ENCODE measurements around the gene PRAMEF8.
"Not testable (repeated sequence)": the region's sequence is repeated elsewhere in the genome, so short reads cannot be mapped to it uniquely, and the experiment has no call there.

The PRAMEF8 gene

GRCh38 chr1:13285037-13285436 is at the start of gene PRAMEF8:
TSS of gene PRAMEF8 (minus strand) at chr1:13285137. CDS start at chr1:13284091, 1,046 bp downstream.
- DNase-seq: not testable (repeated sequence)

GRCh38 chr1:13315281-13315680 is 30.3 kb upstream of the PRAMEF8 start, which contains the start of gene PRAMEF15:
TSS of gene PRAMEF15 (plus strand) at chr1:13315581. CDS start at chr1:13318408, 2,827 bp downstream.
- not testable (repeated sequence) for DNase-seq

GRCh38 chr1:13303239-13303638 is 18.3 kb upstream of the PRAMEF8 start, which contains the start of gene PRAMEF33:
TSS of gene PRAMEF33 (plus strand) at chr1:13303539. CDS start at chr1:13305955, 2,416 bp downstream.
- not testable (repeated sequence) for DNase-seq

GRCh38 chr1:13302197-13302596 is 17.3 kb upstream of the PRAMEF8 start:
- DNase-seq: not testable (repeated sequence)

DNA sequence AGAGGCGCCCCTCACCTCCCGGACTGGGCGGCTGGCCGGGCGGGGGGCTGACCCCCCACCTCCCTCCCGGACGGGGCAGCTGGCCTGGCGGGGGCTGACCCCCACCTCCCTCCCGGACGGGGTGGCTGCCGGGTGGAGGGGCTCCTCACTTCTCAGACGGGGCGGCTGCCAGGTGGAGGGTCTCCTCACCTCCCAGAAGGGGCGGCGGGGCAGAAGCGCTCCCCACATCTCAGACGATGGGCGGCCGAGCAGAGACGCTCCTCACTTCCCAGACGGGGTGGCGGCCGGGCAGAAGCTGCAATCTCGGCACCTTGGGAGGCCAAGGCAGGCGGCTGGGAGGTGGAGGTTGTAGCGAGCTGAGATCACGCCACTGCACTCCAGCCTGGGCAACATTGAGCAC is 13.8 kb upstream of the PRAMEF8 start:
- DNase-seq: not testable (repeated sequence)

GRCh38 chr1:13297216-13297931 is 12.4 kb upstream of the PRAMEF8 start:
- DNase-seq: not testable (repeated sequence)

DNA sequence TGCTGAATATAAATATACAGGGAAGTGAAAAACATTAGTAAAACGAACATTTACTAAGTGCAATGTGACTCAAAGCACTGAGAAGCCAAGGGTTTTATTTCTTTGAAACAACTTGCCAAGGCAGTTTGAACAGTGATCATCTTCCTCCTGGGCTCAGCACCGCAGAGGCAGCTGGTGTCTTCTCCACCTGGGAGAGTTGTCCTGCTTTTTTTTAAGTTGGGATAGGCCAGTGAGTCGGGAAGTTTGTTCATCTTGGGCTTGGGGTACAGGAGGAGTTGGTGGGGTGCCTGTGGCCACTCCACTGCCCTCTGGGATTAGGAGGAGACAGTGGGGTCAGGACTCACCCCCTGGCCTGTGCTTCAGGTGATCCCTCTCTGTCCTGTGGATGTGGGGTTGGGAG is 4.1 kb upstream of the PRAMEF8 start:
- not testable (repeated sequence) for DNase-seq

GRCh38 chr1:13279617-13280016 is 5.3 kb downstream of the PRAMEF8 start:
- DNase-seq: not testable (repeated sequence)

DNA sequence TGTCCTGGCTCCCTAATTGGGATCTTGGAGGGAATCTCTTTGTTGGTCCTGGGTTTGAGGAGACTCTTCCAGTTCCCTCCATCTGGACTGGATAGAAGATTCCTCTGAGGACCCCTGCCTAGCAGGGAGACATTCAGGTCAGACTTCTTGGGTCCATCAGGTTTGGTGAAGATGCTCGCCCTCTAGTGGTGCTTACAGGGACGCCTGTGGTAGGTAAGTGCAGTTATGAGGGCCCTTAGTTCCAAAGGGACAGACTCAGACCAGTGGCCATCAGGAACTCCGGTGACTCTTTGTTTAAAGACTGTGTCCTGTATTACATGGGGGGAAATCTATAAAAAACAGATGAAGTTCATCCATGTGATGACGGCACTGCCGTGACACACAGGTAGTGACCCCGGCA is 7.9 kb downstream of the PRAMEF8 start:
- not testable (repeated sequence) for DNase-seq

- DNase-seq: not testable (repeated sequence)
Observed at GRCh38 chr1:13265124-13265523, 19.8 kb downstream of the PRAMEF8 start.

- not testable (repeated sequence) for DNase-seq
Observed at GRCh38 chr1:13253898-13254297, 31.0 kb downstream of the PRAMEF8 start, which contains the start of gene PRAMEF5. TSS of gene PRAMEF5 (plus strand) at chr1:13254198. CDS start at chr1:13259269, 5,071 bp downstream.

DNA sequence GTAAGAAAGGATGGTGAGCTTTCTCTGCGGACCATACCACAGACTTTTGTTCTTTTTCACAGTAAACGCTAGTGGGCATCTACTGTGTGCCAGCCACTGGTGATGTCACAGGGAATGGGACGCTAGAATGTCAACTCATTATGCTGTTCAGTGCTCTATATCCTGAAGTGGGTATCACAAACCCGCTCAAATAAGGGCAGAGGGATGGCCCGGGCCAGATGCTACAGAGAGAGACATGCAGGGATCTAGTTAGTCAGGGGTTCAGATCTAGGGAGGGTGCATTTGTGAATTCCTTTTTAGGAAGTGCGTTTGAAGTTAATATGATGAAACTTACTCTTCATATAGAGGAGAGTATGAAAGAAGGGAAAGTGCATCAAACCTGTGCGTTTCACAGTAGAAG is 37.8 kb downstream of the PRAMEF8 start:
- DNase-seq: not testable (repeated sequence)

GRCh38 chr1:13246554-13246871 is 38.4 kb downstream of the PRAMEF8 start:
- not testable (repeated sequence) for DNase-seq

DNA sequence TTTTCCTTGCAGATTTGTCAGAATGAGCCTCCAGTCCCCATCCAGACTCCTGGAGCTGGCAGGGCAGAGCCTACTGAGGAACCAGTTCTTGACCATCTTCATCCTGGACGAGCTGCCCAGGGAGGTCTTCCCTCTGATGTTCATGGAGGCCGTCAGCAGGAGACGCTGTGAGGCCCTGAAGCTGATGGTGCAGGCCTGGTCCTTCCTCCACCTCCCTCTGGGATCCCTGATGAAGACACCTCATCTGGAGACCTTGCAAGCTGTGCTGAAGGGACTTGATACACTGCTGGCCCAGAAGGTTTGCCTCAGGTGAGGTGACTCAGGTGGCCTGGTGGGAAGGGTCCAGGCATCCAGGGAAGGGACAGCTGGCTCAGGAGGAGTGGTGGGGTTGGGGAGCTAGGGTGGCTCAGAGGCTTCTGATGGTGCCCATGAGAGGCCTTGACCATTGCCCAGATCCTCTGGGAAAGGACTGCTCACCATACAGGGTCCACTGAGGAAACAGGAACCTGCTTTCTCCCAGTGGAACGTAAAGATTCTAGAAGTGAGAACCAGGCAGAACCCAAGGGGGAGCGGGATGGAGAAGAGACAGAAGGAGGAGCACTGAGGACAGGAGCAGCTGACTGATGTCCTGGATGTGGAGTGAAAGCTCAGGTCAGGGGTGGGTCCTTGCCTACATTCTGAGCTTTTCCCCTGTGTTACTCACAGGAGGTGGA is 38.9 kb downstream of the PRAMEF8 start:
- not testable (repeated sequence) for DNase-seq

- DNase-seq: not testable (repeated sequence)
Observed at GRCh38 chr1:13243536-13244263, 41.2 kb downstream of the PRAMEF8 start.

- not testable (repeated sequence) for DNase-seq
Observed at GRCh38 chr1:13239633-13240032, 45.3 kb downstream of the PRAMEF8 start.

GRCh38 chr1:13237572-13237971 is 47.4 kb downstream of the PRAMEF8 start:
- DNase-seq: not testable (repeated sequence)

DNA sequence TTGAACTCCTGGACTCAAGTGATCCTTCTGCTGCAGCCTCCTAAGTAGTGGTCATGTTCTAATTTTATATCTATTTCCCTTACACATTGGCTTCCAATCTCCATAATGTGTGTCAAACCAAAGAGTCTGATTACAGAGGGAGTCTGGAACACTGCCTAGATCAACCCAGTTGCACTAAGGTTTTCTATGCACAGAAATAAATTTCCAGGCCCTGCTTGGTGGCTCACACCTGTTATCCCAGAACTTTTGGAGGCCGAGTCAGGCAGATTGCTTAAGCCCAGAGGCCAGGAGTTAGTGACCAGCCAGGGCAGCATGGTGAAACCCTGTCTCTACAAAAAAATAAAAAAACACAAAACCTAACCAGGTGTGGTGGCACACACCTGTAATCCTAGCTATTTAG is 50.9 kb downstream of the PRAMEF8 start:
- not testable (repeated sequence) for DNase-seq

DNA sequence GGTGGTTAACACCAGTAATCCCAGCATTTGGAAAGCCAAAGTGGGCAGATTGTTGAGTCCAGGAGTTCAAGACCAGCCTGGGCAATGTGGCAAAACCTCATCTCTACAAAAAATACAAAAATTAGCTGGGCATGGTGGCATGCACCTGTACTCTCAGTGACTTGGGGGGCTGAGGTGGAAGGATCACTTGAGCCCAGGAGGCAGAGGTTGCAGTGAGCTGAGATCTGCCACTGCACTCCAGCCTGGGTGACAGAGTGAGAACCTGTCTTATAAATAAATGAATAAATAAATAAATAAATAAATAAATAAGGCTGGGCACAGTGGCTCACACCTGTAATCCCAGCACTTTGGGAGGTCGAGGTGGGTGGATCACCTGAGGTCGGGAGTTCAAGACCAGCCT is 52.9 kb downstream of the PRAMEF8 start:
- DNase-seq: not testable (repeated sequence)
